ENCODE data around the gene RELN. TPM values are rescaled to one million over a fixed set of nuclear protein-coding genes. Genes with fewer than 3 reads are reported as not detected.

Gene RELN
- total and polyA plus RNA-seq, 4 donors, result 0.26 to 3.6 (median 1.4) TPM; not detected in 1

DNA sequence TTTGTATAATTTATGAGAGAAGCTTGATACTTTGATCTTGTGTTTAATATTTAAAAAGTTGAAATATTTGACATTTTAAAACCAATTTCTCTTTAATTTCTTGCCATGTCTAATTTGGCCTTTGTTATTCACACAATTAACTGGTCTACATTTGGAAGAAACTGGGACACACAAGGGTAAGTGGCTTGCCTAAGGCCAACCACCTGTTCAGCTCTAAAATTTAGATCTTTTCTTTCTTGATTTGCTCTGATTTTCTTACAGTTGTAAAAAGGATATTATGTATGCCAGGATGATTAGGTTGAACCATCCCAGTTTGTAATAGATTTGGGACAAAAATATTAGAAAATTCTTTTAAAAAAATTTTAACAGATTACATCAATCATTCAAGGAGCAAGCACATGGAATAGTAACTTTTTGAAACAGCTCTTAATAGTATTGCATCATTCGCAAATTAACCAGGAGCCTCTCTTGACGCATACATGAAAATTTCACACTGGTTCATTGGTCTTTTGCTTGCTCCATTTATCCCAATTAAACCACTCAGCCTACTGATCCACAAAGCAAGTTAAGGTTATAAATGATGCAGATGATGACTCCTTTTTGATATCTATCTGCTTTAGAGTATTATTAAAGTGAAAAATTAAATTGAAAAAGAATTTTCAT, 321.0 kb downstream of the RELN start:
- 92 to 93% methylated on average over 2 of the region's 2 CpGs for WGBS, 2 donors
- Histone ChIP-seq H3K4me1 (ENCODE audit: control insufficient read depth in 1 of 2, insufficient read depth in 2 of 2, low read length in 2 of 2) (no peaks in the 10 kb centered on the region), H3K9me3 (ENCODE audit: control insufficient read depth, low read length) (no peaks in the 10 kb centered on the region), H3K27me3 (ENCODE audit: control insufficient read depth in 1 of 2, insufficient read depth in 2 of 2, low read length in 1 of 2) (no peaks in the 10 kb centered on the region), H3K36me3 (ENCODE audit: control insufficient read depth in 1 of 2, insufficient read depth in 2 of 2, low read length in 1 of 2) (no peaks in the 10 kb centered on the region), H3K27ac (ENCODE audit: low read depth in 1 of 2, low read length in 2 of 2) (no peak overlapping the region), H3K4me3 (ENCODE audit: low read length in 2 of 2) (no peak overlapping the region)
- intact Hi-C loops (cut with DNase I), result no loop called here
- DNase-seq (no peak), ATAC-seq (ENCODE audit: low FRiP score) (no peak)

DNA sequence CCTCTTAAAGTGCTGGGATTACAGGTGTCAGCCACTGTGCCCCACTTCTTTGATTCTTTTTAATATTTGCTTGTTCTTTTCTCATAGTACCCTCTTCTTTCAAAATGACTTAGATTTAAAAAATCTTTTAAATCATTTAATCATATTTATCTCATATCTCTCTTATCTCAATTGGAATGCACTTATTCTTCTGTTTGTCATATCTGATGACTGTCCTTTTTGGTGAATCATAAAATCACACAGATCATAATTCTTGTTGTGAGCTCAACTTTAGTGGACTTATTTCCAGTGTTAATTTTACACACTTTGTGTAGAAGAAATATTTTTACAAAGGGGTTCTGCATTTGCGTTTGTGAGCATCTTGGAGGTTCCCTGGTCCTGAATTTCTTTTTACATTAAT, 323.1 kb downstream of the RELN start:
- Histone ChIP-seq H3K27ac (ENCODE audit: low read depth in 1 of 2, low read length in 2 of 2) (no peak overlapping the region), H3K9me3 (ENCODE audit: control insufficient read depth, low read length) (no peaks in the 10 kb centered on the region), H3K36me3 (ENCODE audit: control insufficient read depth in 1 of 2, insufficient read depth in 2 of 2, low read length in 1 of 2) (no peaks in the 10 kb centered on the region), H3K4me3 (ENCODE audit: low read length in 2 of 2) (no peak overlapping the region), H3K4me1 (ENCODE audit: control insufficient read depth in 1 of 2, insufficient read depth in 2 of 2, low read length in 2 of 2) (no peaks in the 10 kb centered on the region), H3K27me3 (ENCODE audit: control insufficient read depth in 1 of 2, insufficient read depth in 2 of 2, low read length in 1 of 2) (no peaks in the 10 kb centered on the region)
- ATAC-seq (ENCODE audit: low FRiP score) (no peak), DNase-seq (no peak)
- intact Hi-C loops (cut with DNase I), result no loop called here
- WGBS, 2 donors, result 71 to 76% methylated on average over 1 of the region's 1 CpG

DNA sequence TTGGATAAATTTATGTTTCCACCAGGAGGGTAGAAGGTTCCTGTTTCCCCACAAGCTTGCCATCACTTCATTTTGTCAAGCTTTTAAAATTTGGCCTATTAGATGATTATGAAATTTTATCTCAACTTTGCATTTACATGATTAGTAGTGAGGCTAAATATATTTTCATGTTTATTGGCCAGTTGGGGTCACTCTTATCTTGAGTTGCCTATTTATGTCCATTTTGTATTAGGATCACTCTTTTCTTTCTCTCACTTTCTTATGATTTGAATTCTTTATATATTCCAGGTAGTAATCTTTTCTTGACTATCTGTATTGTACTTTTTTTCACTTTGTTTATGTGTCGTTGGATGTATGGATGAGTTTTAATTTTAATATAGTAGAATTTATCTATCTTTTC, 324.9 kb downstream of the RELN start:
- Histone ChIP-seq H3K27me3 (ENCODE audit: control insufficient read depth in 1 of 2, insufficient read depth in 2 of 2, low read length in 1 of 2) (no peaks in the 10 kb centered on the region), H3K9me3 (ENCODE audit: control insufficient read depth, low read length) (no peaks in the 10 kb centered on the region), H3K4me3 (ENCODE audit: low read length in 2 of 2) (no peak overlapping the region), H3K27ac (ENCODE audit: low read depth in 1 of 2, low read length in 2 of 2) (no peak overlapping the region), H3K4me1 (ENCODE audit: control insufficient read depth in 1 of 2, insufficient read depth in 2 of 2, low read length in 2 of 2) (no peaks in the 10 kb centered on the region), H3K36me3 (ENCODE audit: control insufficient read depth in 1 of 2, insufficient read depth in 2 of 2, low read length in 1 of 2) (no peaks in the 10 kb centered on the region)
- no peak for DNase-seq
- WGBS, 2 donors, result 78 to 79% methylated on average over 1 of the region's 1 CpG
- intact Hi-C loops (cut with DNase I), result no loop called here
- ATAC-seq (ENCODE audit: low FRiP score), result no peak

DNA sequence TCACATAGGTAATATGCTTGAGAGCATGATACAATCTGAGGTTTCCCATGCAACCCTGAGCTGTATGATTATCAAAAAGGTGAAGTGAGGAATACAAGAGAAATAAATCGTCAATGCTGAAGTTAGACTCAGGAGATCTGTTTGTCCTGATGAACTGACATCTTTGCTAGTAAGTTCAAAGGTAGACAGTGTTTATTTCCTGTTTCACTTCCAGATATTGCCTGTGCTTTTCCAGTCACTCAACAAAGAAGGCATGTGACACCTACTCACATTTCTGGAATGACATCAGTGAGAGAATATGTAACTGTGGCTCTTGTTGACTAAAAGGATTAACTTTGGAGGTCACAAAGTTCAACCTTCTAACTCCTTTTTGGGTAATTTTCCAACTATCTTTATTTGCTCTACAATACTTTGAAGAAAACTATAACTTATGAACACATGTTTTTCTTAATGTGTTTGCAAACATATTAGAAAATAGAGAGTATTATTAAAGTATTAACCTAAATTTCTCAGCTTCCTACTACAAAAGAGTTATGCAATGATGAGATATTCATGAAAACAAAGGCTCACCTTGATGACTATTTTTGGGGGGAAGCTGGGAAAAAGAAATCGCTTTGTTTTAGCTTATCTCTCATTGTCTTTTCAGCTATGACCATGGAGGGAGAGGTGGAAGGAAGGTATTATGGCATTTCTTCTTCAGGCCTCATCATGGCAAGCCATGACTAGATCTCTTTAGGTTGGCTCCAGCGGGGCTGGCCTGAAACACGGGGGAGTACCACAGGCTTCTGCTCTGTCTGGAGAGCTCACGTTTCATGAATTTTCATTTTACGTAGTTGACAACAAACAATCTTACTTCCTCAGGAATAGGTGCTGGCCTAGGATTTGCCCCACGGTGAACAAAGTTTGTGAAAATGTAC, 328.7 kb downstream of the RELN start:
- Histone ChIP-seq H3K36me3 (ENCODE audit: control insufficient read depth in 1 of 2, insufficient read depth in 2 of 2, low read length in 1 of 2) (no peaks in the 10 kb centered on the region), H3K4me1 (ENCODE audit: control insufficient read depth in 1 of 2, insufficient read depth in 2 of 2, low read length in 2 of 2) (no peaks in the 10 kb centered on the region), H3K4me3 (ENCODE audit: low read length in 2 of 2) (no peak overlapping the region), H3K27me3 (ENCODE audit: control insufficient read depth in 1 of 2, insufficient read depth in 2 of 2, low read length in 1 of 2) (peaks cover 0 to 2% of the 10 kb centered on the region in 2 donors), H3K9me3 (ENCODE audit: control insufficient read depth, low read length) (no peaks in the 10 kb centered on the region), H3K27ac (ENCODE audit: low read depth in 1 of 2, low read length in 2 of 2) (no peak overlapping the region)
- WGBS, 2 donors, result 84 to 86% methylated on average over 7 of the region's 7 CpGs
- intact Hi-C loops (cut with DNase I), result no loop called here
- ATAC-seq (ENCODE audit: low FRiP score) (no peak), DNase-seq (no peak)

DNA sequence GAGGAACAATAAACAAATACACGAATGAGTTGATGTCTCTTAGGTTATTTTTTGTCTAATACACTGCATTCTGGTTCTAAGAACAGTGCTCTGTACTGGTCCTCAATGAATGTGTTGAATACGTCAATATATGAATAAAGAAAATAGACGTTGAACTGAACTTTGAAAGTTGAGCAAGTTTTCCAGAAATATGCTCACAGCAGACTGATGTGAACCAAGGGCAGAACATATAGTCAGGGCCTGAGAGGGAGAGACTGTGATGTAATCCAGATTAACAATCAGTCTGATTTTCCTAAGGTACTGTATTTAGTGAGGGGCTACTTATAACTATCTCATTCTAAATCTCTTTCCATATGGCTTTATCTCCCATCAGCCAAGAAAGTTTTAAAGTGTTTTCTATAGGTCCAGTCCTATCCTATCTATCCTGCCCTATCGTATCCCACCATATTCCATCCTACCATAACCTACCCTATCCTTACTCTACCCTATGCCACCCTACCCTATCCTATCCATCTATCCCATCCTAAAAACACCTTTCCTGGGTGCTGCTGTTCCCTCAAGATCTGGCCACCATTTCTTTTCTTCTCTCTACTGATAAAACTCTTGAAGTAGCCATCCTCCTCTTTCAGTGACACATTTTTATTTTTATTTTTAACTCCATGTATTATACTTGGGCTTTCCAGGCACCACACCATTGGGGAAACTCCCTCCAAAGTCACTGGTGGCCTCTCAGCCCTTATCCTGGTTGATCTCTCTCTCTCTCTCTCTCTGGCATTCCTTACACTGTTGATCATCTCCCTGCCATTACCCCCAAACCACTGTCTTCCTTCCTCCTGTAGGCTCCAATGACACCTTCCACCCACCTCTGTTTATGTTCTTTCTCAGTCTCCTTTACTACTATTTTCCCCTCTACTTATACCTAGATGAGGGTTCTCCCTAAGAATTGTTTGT, 331.1 kb downstream of the RELN start:
- Histone ChIP-seq H3K4me3 (ENCODE audit: low read length in 2 of 2) (no peak overlapping the region), H3K27ac (ENCODE audit: low read depth in 1 of 2, low read length in 2 of 2) (no peak overlapping the region), H3K4me1 (ENCODE audit: control insufficient read depth in 1 of 2, insufficient read depth in 2 of 2, low read length in 2 of 2) (no peaks in the 10 kb centered on the region), H3K27me3 (ENCODE audit: control insufficient read depth in 1 of 2, insufficient read depth in 2 of 2, low read length in 1 of 2) (peaks cover 0 to 2% of the 10 kb centered on the region in 2 donors), H3K36me3 (ENCODE audit: control insufficient read depth in 1 of 2, insufficient read depth in 2 of 2, low read length in 1 of 2) (no peaks in the 10 kb centered on the region), H3K9me3 (ENCODE audit: control insufficient read depth, low read length) (no peaks in the 10 kb centered on the region)
- no peak for DNase-seq
- 75 to 76% methylated on average over 4 of the region's 4 CpGs for WGBS, 2 donors
- ATAC-seq (ENCODE audit: low FRiP score), result no peak
- intact Hi-C loops (cut with DNase I), result no loop called here

DNA sequence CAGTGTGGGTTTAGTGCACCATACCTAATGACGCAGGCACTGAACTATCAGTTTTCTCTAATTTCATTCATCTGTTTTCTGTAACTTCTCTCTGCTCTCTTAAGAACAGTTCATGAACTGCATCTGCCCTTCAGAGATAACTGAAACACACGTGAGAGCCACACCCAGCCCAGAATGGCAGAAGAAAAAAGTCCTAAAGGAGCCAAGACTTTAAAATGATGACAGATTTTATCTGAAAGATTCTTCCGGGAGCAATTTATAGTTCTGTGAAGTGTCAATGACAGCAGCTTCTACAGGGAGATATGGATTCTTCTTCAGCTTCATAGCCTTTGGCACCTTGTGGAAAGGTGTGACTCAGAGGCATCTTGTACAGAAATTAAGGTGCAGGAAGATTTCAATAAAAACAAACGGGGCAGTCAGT, 332.0 kb downstream of the RELN start:
- Histone ChIP-seq H3K36me3 (ENCODE audit: control insufficient read depth in 1 of 2, insufficient read depth in 2 of 2, low read length in 1 of 2) (no peaks in the 10 kb centered on the region), H3K27ac (ENCODE audit: low read depth in 1 of 2, low read length in 2 of 2) (no peak overlapping the region), H3K27me3 (ENCODE audit: control insufficient read depth in 1 of 2, insufficient read depth in 2 of 2, low read length in 1 of 2) (peaks cover 0 to 2% of the 10 kb centered on the region in 2 donors), H3K9me3 (ENCODE audit: control insufficient read depth, low read length) (no peaks in the 10 kb centered on the region), H3K4me1 (ENCODE audit: control insufficient read depth in 1 of 2, insufficient read depth in 2 of 2, low read length in 2 of 2) (no peaks in the 10 kb centered on the region), H3K4me3 (ENCODE audit: low read length in 2 of 2) (no peak overlapping the region)
- 53 to 56% methylated on average over 4 of the region's 4 CpGs for WGBS, 2 donors
- ATAC-seq (ENCODE audit: low FRiP score), result no peak
- DNase-seq, result no peak
- intact Hi-C loops (cut with DNase I), result no loop called here

DNA sequence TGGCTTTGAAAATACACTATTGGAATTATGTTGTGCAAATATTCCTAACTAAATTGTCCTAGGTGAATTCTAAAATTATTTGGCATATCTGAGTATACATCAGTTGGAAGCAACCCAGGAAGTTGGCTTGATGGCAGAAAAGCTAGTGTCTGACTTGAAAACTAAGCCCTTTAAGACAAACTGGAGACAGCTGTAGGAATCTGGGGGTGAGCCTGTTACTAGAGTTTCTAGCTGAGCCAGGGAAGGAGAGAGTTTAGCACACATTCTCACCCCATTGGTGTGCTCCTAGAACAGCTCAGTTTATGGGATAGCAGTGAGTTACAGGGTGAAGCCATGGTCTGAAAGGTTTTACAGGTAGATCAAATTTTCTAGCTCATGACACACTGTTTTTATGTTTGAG, 333.2 kb downstream of the RELN start:
- DNase-seq (no peak), ATAC-seq (ENCODE audit: low FRiP score) (no peak)
- intact Hi-C loops (cut with DNase I), result no loop called here
- H3K9me3 ChIP-seq (ENCODE audit: control insufficient read depth, low read length), result no peaks in the 10 kb centered on the region
- no peak overlapping the region for H3K4me3 ChIP-seq (ENCODE audit: low read length in 2 of 2)
- H3K4me1 ChIP-seq (ENCODE audit: control insufficient read depth in 1 of 2, insufficient read depth in 2 of 2, low read length in 2 of 2), result no peaks in the 10 kb centered on the region
- no peaks in the 10 kb centered on the region for H3K36me3 ChIP-seq (ENCODE audit: control insufficient read depth in 1 of 2, insufficient read depth in 2 of 2, low read length in 1 of 2)
- no peak overlapping the region for H3K27ac ChIP-seq (ENCODE audit: low read depth in 1 of 2, low read length in 2 of 2)
- peaks cover 0 to 2% of the 10 kb centered on the region in 2 donors for H3K27me3 ChIP-seq (ENCODE audit: control insufficient read depth in 1 of 2, insufficient read depth in 2 of 2, low read length in 1 of 2)

DNA sequence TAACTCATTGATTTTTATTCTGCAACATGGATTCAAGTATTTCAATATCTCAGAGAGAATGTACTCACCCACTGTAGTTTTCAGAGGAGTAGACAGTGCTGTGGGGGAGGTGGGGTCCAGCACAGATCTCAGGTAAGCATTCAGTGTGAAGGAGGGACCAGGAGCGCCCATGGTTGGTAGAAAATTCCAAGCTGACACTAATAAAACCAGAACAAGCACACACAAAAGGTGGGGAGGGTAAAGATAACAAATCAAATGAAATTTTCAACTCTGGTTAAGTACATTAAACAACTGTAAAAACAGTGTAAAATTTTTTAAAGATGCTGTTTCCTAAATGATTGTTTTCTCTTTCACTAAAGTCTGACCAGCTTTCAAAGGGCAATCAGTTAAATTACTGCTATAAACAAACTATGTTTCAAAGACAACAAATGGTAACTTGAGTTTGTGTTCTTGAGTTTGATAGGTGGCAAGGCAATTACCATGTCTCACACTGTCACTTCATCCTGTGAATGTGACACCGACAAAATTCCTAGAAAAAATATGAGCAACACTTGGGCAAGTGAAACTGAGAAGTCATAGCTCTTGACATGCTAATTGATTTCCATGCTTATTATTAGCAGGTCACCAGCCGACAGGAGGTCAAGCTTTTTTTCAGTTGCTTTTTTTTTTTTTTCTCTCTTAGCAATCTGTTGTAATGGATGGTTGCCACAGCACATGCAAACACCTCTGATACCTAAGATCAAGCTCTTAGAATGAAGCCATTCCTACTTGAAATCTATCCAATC, 337.7 kb downstream of the RELN start:
- no peaks in the 10 kb centered on the region for H3K4me1 ChIP-seq (ENCODE audit: control insufficient read depth in 1 of 2, insufficient read depth in 2 of 2, low read length in 2 of 2)
- WGBS, 2 donors, result 9 to 12% methylated on average over 3 of the region's 3 CpGs
- no peaks in the 10 kb centered on the region for H3K27me3 ChIP-seq (ENCODE audit: control insufficient read depth in 1 of 2, insufficient read depth in 2 of 2, low read length in 1 of 2)
- no peak for ATAC-seq (ENCODE audit: low FRiP score)
- H3K27ac ChIP-seq (ENCODE audit: low read depth in 1 of 2, low read length in 2 of 2), result no peak overlapping the region
- H3K4me3 ChIP-seq (ENCODE audit: low read length in 2 of 2), result no peak overlapping the region
- intact Hi-C loops (cut with DNase I), result loop anchor here in 1 of 2 donors (5.0 kb wide), 1 partner anchor 296 kb away; no protein-coding TSS in a partner anchor
- H3K36me3 ChIP-seq (ENCODE audit: control insufficient read depth in 1 of 2, insufficient read depth in 2 of 2, low read length in 1 of 2), result no peaks in the 10 kb centered on the region
- DNase-seq, result no peak
- H3K9me3 ChIP-seq (ENCODE audit: control insufficient read depth, low read length), result peaks cover 1% of the 10 kb centered on the region

Measured in aorta (tissue), 5 donors.